ENCODE results near the gene GPC1. TPM values are rescaled to one million over a fixed set of nuclear protein-coding genes. Genes with fewer than 3 reads are reported as not detected.

GPC1 gene
- total and polyA plus RNA-seq, 10 of the 15 experiments (the other 5 are each of a cell fraction or from before 2014, with no cell fraction given): 0.06 to 0.77 (median 0.23) TPM; not detected in 3

DNA sequence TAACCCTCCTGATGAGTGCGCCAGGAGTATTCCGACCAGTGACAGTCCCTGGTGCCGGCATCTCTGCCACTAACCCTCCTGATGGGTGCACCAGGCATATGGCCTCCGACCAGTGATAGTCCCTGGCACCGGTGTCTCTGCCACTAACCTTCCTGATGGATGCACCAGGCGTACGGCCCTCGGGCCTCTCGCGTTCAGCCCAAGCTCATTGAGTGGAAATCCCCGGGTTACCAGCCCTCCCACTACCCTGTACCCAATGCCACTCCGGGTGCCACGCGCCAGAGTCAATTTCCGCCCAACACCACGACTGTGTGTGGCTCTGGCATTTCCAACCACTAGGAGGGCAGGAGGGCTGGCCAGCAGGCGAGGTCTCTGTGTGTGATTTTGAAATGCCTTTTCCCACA, 11.7 kb upstream of the GPC1 start:
- BruUV-seq (replicated peaks): no TSS peak
- Histone ChIP-seq H3K9me3 (replicated peaks; ENCODE audit: control insufficient read depth, insufficient read depth, low read length) (peaks cover 3% of the 10 kb centered on the region; the same call in 1 of the 3 replicates), H2AFZ (ENCODE audit: control insufficient read depth, low read depth, low read length) (no peak overlapping the region), H3K4me1 (ENCODE audit: control insufficient read depth, insufficient read depth, low read length) (no peaks in the 10 kb centered on the region), H4K20me1 (ENCODE audit: control insufficient read depth, insufficient read depth) (no peaks in the 10 kb centered on the region), H3K36me3 (ENCODE audit: control insufficient read depth in 2 of 2, insufficient read depth in 2 of 2, low read length in 1 of 2) (no peaks in the 10 kb centered on the region), H3K4me2 (ENCODE audit: control insufficient read depth, insufficient read depth) (no peak overlapping the region), H3K27ac (ENCODE audit: control insufficient read depth, insufficient read depth) (no peak overlapping the region), H3K9ac (ENCODE audit: control insufficient read depth, insufficient read depth, low read length) (no peak overlapping the region), H3K4me3 (no peak overlapping the region), H3K79me2 (ENCODE audit: control insufficient read depth, insufficient read depth, low read length) (no peaks in the 10 kb centered on the region), H3K27me3 (replicated peaks in 1 of 2; ENCODE audit: control insufficient read depth in 2 of 2, insufficient read depth in 2 of 2, low read length in 1 of 2) (no peaks in the 10 kb centered on the region; a peak in 1 of 4 replicates)
- ChIA-PET CTCF (interaction anchor here (1.5 kb wide), 1 partner anchor 9 kb away, joined by 3 read pairs; no protein-coding TSS in a partner anchor), POLR2A (no interaction called here), RAD21 (ENCODE audit: unreplicated experiment) (no interaction called here), SMC1A (ENCODE audit: uncharacterized antibody, unreplicated experiment) (no interaction called here)
- in situ Hi-C loops (cut with MboI): no loop called here
- WGBS (ENCODE audit: insufficient coverage, insufficient replicate concordance, low lambda C conversion rate, missing lambda C conversion rate): 53% methylated on average over 17 of the region's 17 CpGs
- DNase-seq (ENCODE audit: low read depth, low spot score) (no peak), ATAC-seq (no peak), FAIRE-seq (no peak)
- intact Hi-C loops (cut with micrococcal nuclease; ENCODE audit: unreplicated experiment): no loop called here
- TF ChIP-seq BACH1 (IDR thresholded peaks at IDR 0.05; ENCODE audit: borderline replicate concordance): no peak
- TF ChIP-seq SMAD5 (IDR thresholded peaks at IDR 0.05; ENCODE audit: low read depth): no peak
- TF ChIP-seq, protein P1, sequence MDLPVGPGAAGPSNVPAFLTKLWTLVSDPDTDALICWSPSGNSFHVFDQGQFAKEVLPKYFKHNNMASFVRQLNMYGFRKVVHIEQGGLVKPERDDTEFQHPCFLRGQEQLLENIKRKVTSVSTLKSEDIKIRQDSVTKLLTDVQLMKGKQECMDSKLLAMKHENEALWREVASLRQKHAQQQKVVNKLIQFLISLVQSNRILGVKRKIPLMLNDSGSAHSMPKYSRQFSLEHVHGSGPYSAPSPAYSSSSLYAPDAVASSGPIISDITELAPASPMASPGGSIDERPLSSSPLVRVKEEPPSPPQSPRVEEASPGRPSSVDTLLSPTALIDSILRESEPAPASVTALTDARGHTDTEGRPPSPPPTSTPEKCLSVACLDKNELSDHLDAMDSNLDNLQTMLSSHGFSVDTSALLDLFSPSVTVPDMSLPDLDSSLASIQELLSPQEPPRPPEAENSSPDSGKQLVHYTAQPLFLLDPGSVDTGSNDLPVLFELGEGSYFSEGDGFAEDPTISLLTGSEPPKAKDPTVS (IDR thresholded peaks at IDR 0.05; ENCODE audit: low read depth, low read length): no peak
- TF ChIP-seq, protein P2, sequence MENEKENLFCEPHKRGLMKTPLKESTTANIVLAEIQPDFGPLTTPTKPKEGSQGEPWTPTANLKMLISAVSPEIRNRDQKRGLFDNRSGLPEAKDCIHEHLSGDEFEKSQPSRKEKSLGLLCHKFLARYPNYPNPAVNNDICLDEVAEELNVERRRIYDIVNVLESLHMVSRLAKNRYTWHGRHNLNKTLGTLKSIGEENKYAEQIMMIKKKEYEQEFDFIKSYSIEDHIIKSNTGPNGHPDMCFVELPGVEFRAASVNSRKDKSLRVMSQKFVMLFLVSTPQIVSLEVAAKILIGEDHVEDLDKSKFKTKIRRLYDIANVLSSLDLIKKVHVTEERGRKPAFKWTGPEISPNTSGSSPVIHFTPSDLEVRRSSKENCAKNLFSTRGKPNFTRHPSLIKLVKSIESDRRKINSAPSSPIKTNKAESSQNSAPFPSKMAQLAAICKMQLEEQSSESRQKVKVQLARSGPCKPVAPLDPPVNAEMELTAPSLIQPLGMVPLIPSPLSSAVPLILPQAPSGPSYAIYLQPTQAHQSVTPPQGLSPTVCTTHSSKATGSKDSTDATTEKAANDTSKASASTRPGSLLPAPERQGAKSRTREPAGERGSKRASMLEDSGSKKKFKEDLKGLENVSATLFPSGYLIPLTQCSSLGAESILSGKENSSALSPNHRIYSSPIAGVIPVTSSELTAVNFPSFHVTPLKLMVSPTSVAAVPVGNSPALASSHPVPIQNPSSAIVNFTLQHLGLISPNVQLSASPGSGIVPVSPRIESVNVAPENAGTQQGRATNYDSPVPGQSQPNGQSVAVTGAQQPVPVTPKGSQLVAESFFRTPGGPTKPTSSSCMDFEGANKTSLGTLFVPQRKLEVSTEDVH (IDR thresholded peaks at IDR 0.05; ENCODE audit: low read depth, partially characterized antibody): no peak
- no peak for TF ChIP-seq FOXK2 (IDR thresholded peaks at IDR 0.05)
- TF ChIP-seq NR2C2 (IDR thresholded peaks at IDR 0.05; ENCODE audit: borderline replicate concordance, control insufficient read depth, insufficient read length, low read depth): no peak
- no peak for TF ChIP-seq SIN3A (IDR thresholded peaks at IDR 0.05; ENCODE audit: low read depth, low read length)
- no peak for TF ChIP-seq MTA3 (IDR thresholded peaks at IDR 0.05; ENCODE audit: borderline replicate concordance, low read length)
- TF ChIP-seq, protein P3, sequence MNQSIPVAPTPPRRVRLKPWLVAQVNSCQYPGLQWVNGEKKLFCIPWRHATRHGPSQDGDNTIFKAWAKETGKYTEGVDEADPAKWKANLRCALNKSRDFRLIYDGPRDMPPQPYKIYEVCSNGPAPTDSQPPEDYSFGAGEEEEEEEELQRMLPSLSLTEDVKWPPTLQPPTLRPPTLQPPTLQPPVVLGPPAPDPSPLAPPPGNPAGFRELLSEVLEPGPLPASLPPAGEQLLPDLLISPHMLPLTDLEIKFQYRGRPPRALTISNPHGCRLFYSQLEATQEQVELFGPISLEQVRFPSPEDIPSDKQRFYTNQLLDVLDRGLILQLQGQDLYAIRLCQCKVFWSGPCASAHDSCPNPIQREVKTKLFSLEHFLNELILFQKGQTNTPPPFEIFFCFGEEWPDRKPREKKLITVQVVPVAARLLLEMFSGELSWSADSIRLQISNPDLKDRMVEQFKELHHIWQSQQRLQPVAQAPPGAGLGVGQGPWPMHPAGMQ (IDR thresholded peaks at IDR 0.05; ENCODE audit: borderline replicate concordance): no peak
- no peak for TF ChIP-seq MXI1 (IDR thresholded peaks at IDR 0.05; ENCODE audit: low read depth, low read length)
- no peak for TF ChIP-seq NR2C1 (IDR thresholded peaks at IDR 0.05)
- TF ChIP-seq PML (IDR thresholded peaks at IDR 0.05; ENCODE audit: low read length): no peak
- TF ChIP-seq IKZF1 (conservative IDR thresholded peaks at IDR 0.05): no peak
- TF ChIP-seq, protein P4, sequence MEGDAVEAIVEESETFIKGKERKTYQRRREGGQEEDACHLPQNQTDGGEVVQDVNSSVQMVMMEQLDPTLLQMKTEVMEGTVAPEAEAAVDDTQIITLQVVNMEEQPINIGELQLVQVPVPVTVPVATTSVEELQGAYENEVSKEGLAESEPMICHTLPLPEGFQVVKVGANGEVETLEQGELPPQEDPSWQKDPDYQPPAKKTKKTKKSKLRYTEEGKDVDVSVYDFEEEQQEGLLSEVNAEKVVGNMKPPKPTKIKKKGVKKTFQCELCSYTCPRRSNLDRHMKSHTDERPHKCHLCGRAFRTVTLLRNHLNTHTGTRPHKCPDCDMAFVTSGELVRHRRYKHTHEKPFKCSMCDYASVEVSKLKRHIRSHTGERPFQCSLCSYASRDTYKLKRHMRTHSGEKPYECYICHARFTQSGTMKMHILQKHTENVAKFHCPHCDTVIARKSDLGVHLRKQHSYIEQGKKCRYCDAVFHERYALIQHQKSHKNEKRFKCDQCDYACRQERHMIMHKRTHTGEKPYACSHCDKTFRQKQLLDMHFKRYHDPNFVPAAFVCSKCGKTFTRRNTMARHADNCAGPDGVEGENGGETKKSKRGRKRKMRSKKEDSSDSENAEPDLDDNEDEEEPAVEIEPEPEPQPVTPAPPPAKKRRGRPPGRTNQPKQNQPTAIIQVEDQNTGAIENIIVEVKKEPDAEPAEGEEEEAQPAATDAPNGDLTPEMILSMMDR (IDR thresholded peaks at IDR 0.05 in 2 of 3, conservative IDR thresholded peaks at IDR 0.05 in 1 of 3; ENCODE audit: control insufficient read depth in 2 of 3, extremely low read depth in 1 of 3, insufficient read depth in 1 of 3, low read depth in 3 of 3, low read length in 3 of 3): no peak
- no peak for TF ChIP-seq CHD1 (IDR thresholded peaks at IDR 0.05; ENCODE audit: low read depth, low read length)
- no peak for TF ChIP-seq IRF4 (IDR thresholded peaks at IDR 0.05; ENCODE audit: low read depth, low read length)
- no peak for TF ChIP-seq MYC (IDR thresholded peaks at IDR 0.05; ENCODE audit: insufficient read depth, insufficient read length, insufficient replicate concordance, low read length, severe bottlenecking)
